Measurements from ENCODE around the gene FYN.

FYN gene

GRCh38 chr6:111743862-111744692, 129.2 kb downstream of the FYN start:
- H3K9ac ChIP-seq (ENCODE audit: low read length): no peak overlapping the region
- no peaks in the 10 kb centered on the region for H3K9me2 ChIP-seq (replicated peaks; ENCODE audit: insufficient read depth, low read length)
- no peak overlapping the region for H3K4me2 ChIP-seq (ENCODE audit: low read depth, low read length, poor library complexity, severe bottlenecking)
- no peak overlapping the region for H2AFZ ChIP-seq (ENCODE audit: low read depth, low read length, severe bottlenecking)
- no peak overlapping the region for H3K27ac ChIP-seq (ENCODE audit: low read depth, low read length)
- no peaks in the 10 kb centered on the region for H3K36me3 ChIP-seq (ENCODE audit: low read length)
- no peaks in the 10 kb centered on the region for H3K27me3 ChIP-seq (ENCODE audit: low read length)
- no peaks in the 10 kb centered on the region for H3K79me2 ChIP-seq (ENCODE audit: insufficient read depth, low read length)
- H3K9me3 ChIP-seq (ENCODE audit: insufficient read depth, low read length): no peaks in the 10 kb centered on the region
- H3F3A ChIP-seq (ENCODE audit: insufficient read depth): no peaks in the 10 kb centered on the region
- TF ChIP-seq CTCF (IDR thresholded peaks at IDR 0.05; ENCODE audit: insufficient read depth, low read length, poor library complexity, severe bottlenecking): no peak
- TF ChIP-seq EZH2phosphoT487 (conservative IDR thresholded peaks at IDR 0.05; ENCODE audit: low read length): no peak
- H3K4me3 ChIP-seq (ENCODE audit: insufficient read depth, low read length, poor library complexity, severe bottlenecking): no peak overlapping the region
- H4K20me1 ChIP-seq (ENCODE audit: low read depth, low read length): no peaks in the 10 kb centered on the region

GRCh38 chr6:111743360-111743759, 129.9 kb downstream of the FYN start:
- H2AFZ ChIP-seq (ENCODE audit: low read depth, low read length, severe bottlenecking): no peak overlapping the region
- no peaks in the 10 kb centered on the region for H3F3A ChIP-seq (ENCODE audit: insufficient read depth)
- H3K79me2 ChIP-seq (ENCODE audit: insufficient read depth, low read length): no peaks in the 10 kb centered on the region
- H4K20me1 ChIP-seq (ENCODE audit: low read depth, low read length): no peaks in the 10 kb centered on the region
- no peaks in the 10 kb centered on the region for H3K36me3 ChIP-seq (ENCODE audit: low read length)
- H3K27ac ChIP-seq (ENCODE audit: low read depth, low read length): no peak overlapping the region
- H3K4me3 ChIP-seq (ENCODE audit: insufficient read depth, low read length, poor library complexity, severe bottlenecking): no peak overlapping the region
- H3K9ac ChIP-seq (ENCODE audit: low read length): no peak overlapping the region
- no peak for TF ChIP-seq CTCF (IDR thresholded peaks at IDR 0.05; ENCODE audit: insufficient read depth, low read length, poor library complexity, severe bottlenecking)
- no peak for TF ChIP-seq EZH2phosphoT487 (conservative IDR thresholded peaks at IDR 0.05; ENCODE audit: low read length)
- H3K9me3 ChIP-seq (ENCODE audit: insufficient read depth, low read length): no peaks in the 10 kb centered on the region
- no peaks in the 10 kb centered on the region for H3K27me3 ChIP-seq (ENCODE audit: low read length)
- H3K9me2 ChIP-seq (replicated peaks; ENCODE audit: insufficient read depth, low read length): no peaks in the 10 kb centered on the region
- H3K4me2 ChIP-seq (ENCODE audit: low read depth, low read length, poor library complexity, severe bottlenecking): no peak overlapping the region

- Histone ChIP-seq H3F3A (ENCODE audit: insufficient read depth) (no peaks in the 10 kb centered on the region), H4K20me1 (ENCODE audit: low read depth, low read length) (no peaks in the 10 kb centered on the region), H3K9me3 (ENCODE audit: insufficient read depth, low read length) (no peaks in the 10 kb centered on the region), H3K27ac (ENCODE audit: low read depth, low read length) (no peak overlapping the region), H2AFZ (ENCODE audit: low read depth, low read length, severe bottlenecking) (no peak overlapping the region), H3K4me3 (ENCODE audit: insufficient read depth, low read length, poor library complexity, severe bottlenecking) (no peak overlapping the region), H3K4me2 (ENCODE audit: low read depth, low read length, poor library complexity, severe bottlenecking) (no peak overlapping the region), H3K9ac (ENCODE audit: low read length) (no peak overlapping the region), H3K27me3 (ENCODE audit: low read length) (no peaks in the 10 kb centered on the region), H3K79me2 (ENCODE audit: insufficient read depth, low read length) (no peaks in the 10 kb centered on the region), H3K36me3 (ENCODE audit: low read length) (no peaks in the 10 kb centered on the region), H3K9me2 (replicated peaks; ENCODE audit: insufficient read depth, low read length) (no peaks in the 10 kb centered on the region)
- TF ChIP-seq CTCF (IDR thresholded peaks at IDR 0.05; ENCODE audit: insufficient read depth, low read length, poor library complexity, severe bottlenecking) (no peak), EZH2phosphoT487 (conservative IDR thresholded peaks at IDR 0.05; ENCODE audit: low read length) (no peak)
Observed at GRCh38 chr6:111741177-111741952, 131.9 kb downstream of the FYN start.

Data from SU-DHL-6 (cell line).